Neural cell (in vitro differentiated cells): ENCODE data around the gene COPS6. TPM values are rescaled to one million over a fixed set of nuclear protein-coding genes. Genes with fewer than 3 reads are reported as not detected.

Source experiments
- H2AFZ ChIP-seq: fragments of 200-600, 300-800 bp; sonication (generic), shearing (Covaris generic); 2 replicates; pipeline ENCODE4 v1.6.0; 2014; ENCODE audit warnings: low read depth, mild to moderate bottlenecking, antibody characterized with exemption, low read length, moderate library complexity
- H3F3A ChIP-seq: fragments of 200-600 bp; shearing (Covaris generic); 2 replicates; pipeline ENCODE4 v1.6.1; 2016; ENCODE audit warnings: mild to moderate bottlenecking, moderate library complexity, mixed read lengths, antibody characterized with exemption, low read length; ENCODE audit not compliant: insufficient read depth, poor library complexity, severe bottlenecking
- H3K27ac ChIP-seq: fragments of 200-600, 300-800 bp; sonication (generic), shearing (Covaris generic); 2 replicates; pipeline ENCODE4 v1.5.1; 2014; ENCODE audit warnings: mild to moderate bottlenecking, low read length, moderate library complexity
- H3K27me3 ChIP-seq: fragments of 300-800, 200-600 bp; sonication (generic), shearing (Covaris generic); 2 replicates; pipeline ENCODE4 v1.6.0; 2014; ENCODE audit warnings: mild to moderate bottlenecking, low read depth, low read length, moderate library complexity; ENCODE audit not compliant: insufficient read depth
- H3K36me3 ChIP-seq: fragments of 300-800, 200-600 bp; sonication (generic), shearing (Covaris generic); 2 replicates; pipeline ENCODE4 v1.5.1; 2014; ENCODE audit warnings: mild to moderate bottlenecking, antibody characterized with exemption, low read length, moderate library complexity; ENCODE audit not compliant: insufficient read depth
- H3K4me2 ChIP-seq: fragments of 300-800, 200-600 bp; sonication (generic), shearing (Covaris generic); 2 replicates; pipeline ENCODE4 v1.6.0; 2014; ENCODE audit warnings: mild to moderate bottlenecking, low read length
- H3K4me3 ChIP-seq: fragments of 300-800, 200-600 bp; sonication (generic), shearing (Covaris generic); 2 replicates; pipeline ENCODE4 v1.5.1; 2014; ENCODE audit warnings: mild to moderate bottlenecking, low read length, moderate library complexity
- H3K79me2 ChIP-seq: fragments of 200-600 bp; shearing (Covaris generic); replicated peaks from 2 replicates; pipeline ENCODE4 v1.6.0; 2014; ENCODE audit warnings: mild to moderate bottlenecking, low read length, moderate library complexity; ENCODE audit not compliant: insufficient read depth
- H3K9ac ChIP-seq: fragments of 300-800, 200-600 bp; sonication (generic), shearing (Covaris generic); 2 replicates; pipeline ENCODE4 v1.6.1; 2016; ENCODE audit warnings: mild to moderate bottlenecking, low read length, mixed read lengths
- H3K9me2 ChIP-seq: fragments of 200-600 bp; shearing (Covaris generic); 2 replicates; pipeline ENCODE4 v1.6.1; 2016; ENCODE audit warnings: mild to moderate bottlenecking, low read length, mixed read lengths; ENCODE audit not compliant: insufficient read depth
- H3K9me3 ChIP-seq: fragments of 200-600, 300-800 bp; sonication (generic), shearing (Covaris generic); 2 replicates; pipeline ENCODE4 v1.6.1; 2016; ENCODE audit warnings: mild to moderate bottlenecking, mixed run types, low read length, moderate library complexity, mixed read lengths
- H4K20me1 ChIP-seq: fragments of 200-600 bp; shearing (Covaris generic); 2 replicates; pipeline ENCODE4 v1.6.1; 2016; ENCODE audit warnings: mild to moderate bottlenecking, mixed run types; ENCODE audit not compliant: insufficient read depth
- EP300 ChIP-seq: fragments of 450-650 bp; conservative IDR thresholded peaks from 2 replicates; pipeline ENCODE4 v1.6.1; 2014; ENCODE audit warnings: antibody characterized with exemption, mild to moderate bottlenecking, moderate library complexity; ENCODE audit not compliant: poor library complexity, severe bottlenecking
- EZH2 ChIP-seq: fragments of 200-600, 300-800 bp; shearing (Covaris generic), sonication (generic); IDR thresholded peaks from 2 replicates; pipeline ENCODE4 v1.6.1; 2014; ENCODE audit warnings: antibody characterized with exemption, low read length, borderline replicate concordance, mild to moderate bottlenecking; ENCODE audit not compliant: insufficient read depth, poor library complexity, severe bottlenecking
- MXI1 ChIP-seq: fragments of 450-650 bp; conservative IDR thresholded peaks from 2 replicates; pipeline ENCODE4 v1.6.1; 2014; ENCODE audit warnings: antibody characterized with exemption, mild to moderate bottlenecking; ENCODE audit not compliant: poor library complexity, severe bottlenecking
- POLR2AphosphoS5 ChIP-seq: IDR thresholded peaks from 2 replicates; pipeline ENCODE4 v1.6.1; 2012
- RAD21 ChIP-seq: fragments of 450-650 bp; conservative IDR thresholded peaks from 2 replicates; pipeline ENCODE4 v1.6.1; 2014; ENCODE audit warnings: antibody characterized with exemption, mild to moderate bottlenecking, moderate library complexity
- SMC3 ChIP-seq: fragments of 450-650 bp; conservative IDR thresholded peaks from 2 replicates; pipeline ENCODE4 v1.6.1; 2014; ENCODE audit warnings: antibody characterized with exemption, mild to moderate bottlenecking, moderate library complexity; ENCODE audit not compliant: poor library complexity
- TAF1 ChIP-seq: IDR thresholded peaks from 2 replicates; pipeline ENCODE4 v1.6.1; 2012; ENCODE audit warnings: low read depth
- polyA plus RNA-seq: library from polyadenylated mRNA; depleted of rRNA; stranded (reverse); fragments of >200 nt; gene quantifications from 2 replicates; pipeline ENCODE4 v1.2.3, GENCODE V29; 2014
- TF ChIP-seq, protein P1 (sequence below): IDR thresholded peaks from 2 replicates; pipeline ENCODE4 v1.6.1; 2012; ENCODE audit warnings: borderline replicate concordance
- TF ChIP-seq, protein P2 (sequence below): fragments of 450-650 bp; IDR thresholded peaks from 2 replicates; pipeline ENCODE4 v1.5.1; 2014; ENCODE audit warnings: antibody characterized with exemption, mild to moderate bottlenecking, moderate library complexity; ENCODE audit not compliant: poor library complexity, severe bottlenecking

COPS6 gene
- polyA plus RNA-seq, 1 donor from 2014 or later: 57.1 TPM

DNA sequence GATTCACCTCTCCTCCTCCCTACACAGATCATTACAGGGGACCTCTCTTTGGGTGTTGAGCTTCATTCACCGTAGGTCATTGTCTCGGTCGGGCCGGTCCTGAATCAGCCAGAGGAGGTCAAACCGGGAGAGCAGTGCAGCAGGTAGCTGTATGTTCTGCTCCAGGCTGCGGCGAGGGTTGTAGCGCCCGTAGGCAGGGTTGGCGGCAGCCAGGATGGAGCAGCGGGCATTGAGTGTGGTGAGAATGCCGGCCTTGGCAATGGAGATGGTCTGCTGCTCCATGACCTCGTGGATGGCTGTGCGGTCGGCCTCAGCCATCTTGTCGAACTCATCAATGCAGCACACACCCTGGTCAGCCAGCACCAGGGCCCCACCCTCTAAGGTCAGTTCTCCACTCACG lies 6.9 kb downstream of the COPS6 start:
- H3K27me3 ChIP-seq: no peaks in the 10 kb centered on the region
- H3K4me3 ChIP-seq: no peak overlapping the region
- no peaks in the 10 kb centered on the region for H4K20me1 ChIP-seq
- no peaks in the 10 kb centered on the region for H3K9me2 ChIP-seq
- no peak for TF ChIP-seq EP300
- no peak for TF ChIP-seq RAD21
- no peak for TF ChIP-seq MXI1
- no peak for TF ChIP-seq SMC3
- TF ChIP-seq, protein P1, sequence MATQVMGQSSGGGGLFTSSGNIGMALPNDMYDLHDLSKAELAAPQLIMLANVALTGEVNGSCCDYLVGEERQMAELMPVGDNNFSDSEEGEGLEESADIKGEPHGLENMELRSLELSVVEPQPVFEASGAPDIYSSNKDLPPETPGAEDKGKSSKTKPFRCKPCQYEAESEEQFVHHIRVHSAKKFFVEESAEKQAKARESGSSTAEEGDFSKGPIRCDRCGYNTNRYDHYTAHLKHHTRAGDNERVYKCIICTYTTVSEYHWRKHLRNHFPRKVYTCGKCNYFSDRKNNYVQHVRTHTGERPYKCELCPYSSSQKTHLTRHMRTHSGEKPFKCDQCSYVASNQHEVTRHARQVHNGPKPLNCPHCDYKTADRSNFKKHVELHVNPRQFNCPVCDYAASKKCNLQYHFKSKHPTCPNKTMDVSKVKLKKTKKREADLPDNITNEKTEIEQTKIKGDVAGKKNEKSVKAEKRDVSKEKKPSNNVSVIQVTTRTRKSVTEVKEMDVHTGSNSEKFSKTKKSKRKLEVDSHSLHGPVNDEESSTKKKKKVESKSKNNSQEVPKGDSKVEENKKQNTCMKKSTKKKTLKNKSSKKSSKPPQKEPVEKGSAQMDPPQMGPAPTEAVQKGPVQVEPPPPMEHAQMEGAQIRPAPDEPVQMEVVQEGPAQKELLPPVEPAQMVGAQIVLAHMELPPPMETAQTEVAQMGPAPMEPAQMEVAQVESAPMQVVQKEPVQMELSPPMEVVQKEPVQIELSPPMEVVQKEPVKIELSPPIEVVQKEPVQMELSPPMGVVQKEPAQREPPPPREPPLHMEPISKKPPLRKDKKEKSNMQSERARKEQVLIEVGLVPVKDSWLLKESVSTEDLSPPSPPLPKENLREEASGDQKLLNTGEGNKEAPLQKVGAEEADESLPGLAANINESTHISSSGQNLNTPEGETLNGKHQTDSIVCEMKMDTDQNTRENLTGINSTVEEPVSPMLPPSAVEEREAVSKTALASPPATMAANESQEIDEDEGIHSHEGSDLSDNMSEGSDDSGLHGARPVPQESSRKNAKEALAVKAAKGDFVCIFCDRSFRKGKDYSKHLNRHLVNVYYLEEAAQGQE: no peak
- TF ChIP-seq, protein P2, sequence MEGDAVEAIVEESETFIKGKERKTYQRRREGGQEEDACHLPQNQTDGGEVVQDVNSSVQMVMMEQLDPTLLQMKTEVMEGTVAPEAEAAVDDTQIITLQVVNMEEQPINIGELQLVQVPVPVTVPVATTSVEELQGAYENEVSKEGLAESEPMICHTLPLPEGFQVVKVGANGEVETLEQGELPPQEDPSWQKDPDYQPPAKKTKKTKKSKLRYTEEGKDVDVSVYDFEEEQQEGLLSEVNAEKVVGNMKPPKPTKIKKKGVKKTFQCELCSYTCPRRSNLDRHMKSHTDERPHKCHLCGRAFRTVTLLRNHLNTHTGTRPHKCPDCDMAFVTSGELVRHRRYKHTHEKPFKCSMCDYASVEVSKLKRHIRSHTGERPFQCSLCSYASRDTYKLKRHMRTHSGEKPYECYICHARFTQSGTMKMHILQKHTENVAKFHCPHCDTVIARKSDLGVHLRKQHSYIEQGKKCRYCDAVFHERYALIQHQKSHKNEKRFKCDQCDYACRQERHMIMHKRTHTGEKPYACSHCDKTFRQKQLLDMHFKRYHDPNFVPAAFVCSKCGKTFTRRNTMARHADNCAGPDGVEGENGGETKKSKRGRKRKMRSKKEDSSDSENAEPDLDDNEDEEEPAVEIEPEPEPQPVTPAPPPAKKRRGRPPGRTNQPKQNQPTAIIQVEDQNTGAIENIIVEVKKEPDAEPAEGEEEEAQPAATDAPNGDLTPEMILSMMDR: no peak
- H3F3A ChIP-seq: no peaks in the 10 kb centered on the region
- no peak overlapping the region for H3K9ac ChIP-seq
- no peaks in the 10 kb centered on the region for H3K9me3 ChIP-seq
- peaks cover 26% of the 10 kb centered on the region for H3K79me2 ChIP-seq
- H3K4me2 ChIP-seq: no peak overlapping the region
- no peak overlapping the region for H3K27ac ChIP-seq
- H3K36me3 ChIP-seq: peaks cover 14% of the 10 kb centered on the region
- no peak overlapping the region for H2AFZ ChIP-seq

DNA sequence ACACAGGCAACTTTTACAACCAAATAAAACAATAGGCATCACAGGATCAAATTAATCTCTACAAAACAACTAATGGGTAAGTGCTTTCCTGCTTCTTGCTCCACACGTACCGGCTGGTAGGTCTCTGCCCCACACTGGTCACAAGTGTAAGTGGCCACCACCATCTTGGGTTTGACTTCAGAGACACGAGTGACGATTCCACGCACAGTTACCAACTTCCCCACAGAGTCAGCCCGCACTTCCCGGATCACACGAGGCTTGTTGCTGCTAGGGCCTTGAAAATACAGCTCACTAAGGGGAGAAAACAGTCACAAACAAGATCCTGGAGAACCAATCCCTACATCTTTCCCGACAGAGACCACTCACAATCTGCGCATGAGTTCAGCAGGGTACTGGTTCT lies 10.1 kb downstream of the COPS6 start:
- H3K4me3 ChIP-seq: peak overlapping the region; percentile 78
- H3K9me2 ChIP-seq: no peaks in the 10 kb centered on the region
- no peak overlapping the region for H2AFZ ChIP-seq
- H3F3A ChIP-seq: no peaks in the 10 kb centered on the region
- TF ChIP-seq TAF1: no peak
- no peak for TF ChIP-seq EZH2
- TF ChIP-seq, protein P2: no peak
- no peak for TF ChIP-seq MXI1
- TF ChIP-seq EP300: no peak
- TF ChIP-seq SMC3: no peak
- TF ChIP-seq, protein P1: no peak
- TF ChIP-seq POLR2AphosphoS5: no peak
- no peak for TF ChIP-seq RAD21
- peak overlapping the region; percentile 93 for H3K9ac ChIP-seq
- peaks cover 26% of the 10 kb centered on the region for H3K79me2 ChIP-seq
- H3K27me3 ChIP-seq: no peaks in the 10 kb centered on the region
- no peaks in the 10 kb centered on the region for H4K20me1 ChIP-seq
- peak overlapping the region; percentile 95 for H3K27ac ChIP-seq
- H3K4me2 ChIP-seq: peak overlapping the region; percentile 81
- no peaks in the 10 kb centered on the region for H3K9me3 ChIP-seq
- H3K36me3 ChIP-seq: peaks cover 14% of the 10 kb centered on the region
